HG03280 (cell line): ENCODE results near the gene ADAM12.
"Not testable (repeated sequence)": the region's sequence is repeated elsewhere in the genome, so short reads cannot be mapped to it uniquely, and the experiment has no call there.

ENCODE experiments used
- ATAC-seq: cut with Tn5 transposase; IDR thresholded peaks from one replicate; pipeline ENCODE4 v1.9.1; 2021; ENCODE audit warnings: mild to moderate bottlenecking, moderate library complexity; ENCODE audit not compliant: unreplicated experiment

ADAM12 gene

GRCh38 chr10:126375926-126376554 lies 12.2 kb downstream of the ADAM12 start:
- no peak for ATAC-seq

- ATAC-seq: no peak
Observed at GRCh38 chr10:126375299-126375698, 13.0 kb downstream of the ADAM12 start.

GRCh38 chr10:126374435-126374834 lies 13.8 kb downstream of the ADAM12 start:
- ATAC-seq: no peak

GRCh38 chr10:126373972-126374371 lies 14.3 kb downstream of the ADAM12 start:
- ATAC-seq: no peak

GRCh38 chr10:126373147-126373546 lies 15.1 kb downstream of the ADAM12 start:
- ATAC-seq: no peak

GRCh38 chr10:126372396-126372795 lies 15.9 kb downstream of the ADAM12 start:
- no peak for ATAC-seq

- no peak for ATAC-seq
Observed at GRCh38 chr10:126369125-126369710, 19.1 kb downstream of the ADAM12 start.

GRCh38 chr10:126357169-126357568 lies 31.1 kb downstream of the ADAM12 start:
- no peak for ATAC-seq

- no peak for ATAC-seq
Observed at GRCh38 chr10:126353666-126354065, 34.6 kb downstream of the ADAM12 start.

GRCh38 chr10:126352453-126352852 lies 35.8 kb downstream of the ADAM12 start:
- no peak for ATAC-seq

- ATAC-seq: no peak
Observed at GRCh38 chr10:126351021-126351420, 37.3 kb downstream of the ADAM12 start.

GRCh38 chr10:126350216-126350992 lies 37.9 kb downstream of the ADAM12 start:
- ATAC-seq: no peak

GRCh38 chr10:126349676-126350075 lies 38.6 kb downstream of the ADAM12 start:
- no peak for ATAC-seq

GRCh38 chr10:126349101-126349500 lies 39.2 kb downstream of the ADAM12 start:
- ATAC-seq: no peak

GRCh38 chr10:126343496-126343895 lies 44.8 kb downstream of the ADAM12 start:
- not testable (repeated sequence) for ATAC-seq

- ATAC-seq: no peak
Observed at GRCh38 chr10:126342680-126343079, 45.6 kb downstream of the ADAM12 start.

- no peak for ATAC-seq
Observed at GRCh38 chr10:126341491-126341890, 46.8 kb downstream of the ADAM12 start.

GRCh38 chr10:126337251-126337810 lies 50.9 kb downstream of the ADAM12 start:
- ATAC-seq: no peak

GRCh38 chr10:126336801-126337200 lies 51.5 kb downstream of the ADAM12 start:
- ATAC-seq: no peak

- no peak for ATAC-seq
Observed at GRCh38 chr10:126334272-126334671, 54.0 kb downstream of the ADAM12 start.

- no peak for ATAC-seq
Observed at GRCh38 chr10:126332576-126332975, 55.7 kb downstream of the ADAM12 start.

- no peak for ATAC-seq
Observed at GRCh38 chr10:126331101-126331500, 57.2 kb downstream of the ADAM12 start.
